Spleen (tissue), 7 donors: ENCODE data around the gene JSRP1.

Source experiments
- CTCF ChIP-seq, 11 experiments: fragments of 200-600 bp in 7 of 11; fragments of 450-650 bp in 4 of 11; sonication (generic) in 4 of 11; IDR thresholded peaks in 8 of 11; conservative IDR thresholded peaks in 3 of 11; 1 replicate in 7 of 11; 2 replicates in 4 of 11; pipeline versions ENCODE4 v1.4.0 to v1.8.0; 2016 to 2021; ENCODE audit warnings: antibody characterized with exemption in 11 of 11, inconsistent platforms in 4 of 11, mild to moderate bottlenecking in 1 of 11
- POLR2A ChIP-seq, 3 donors: fragments of 450-650 bp; IDR thresholded peaks; one replicate each; pipeline ENCODE4 v1.5.1; 2017; ENCODE audit warnings: antibody characterized with exemption in 3 of 3, mild to moderate bottlenecking in 1 of 3
- donor health status: DM: no; HTN: no; CAD: no; lungs with moderate emphysema.
- donor health status: DM: no; HTN: no; CAD: no.
- donor health status: DM: no; HTN: no; CAD: no.

GRCh38 chr19:2302319-2303210 lies 46.3 kb upstream of the JSRP1 start:
- TF ChIP-seq CTCF (IDR thresholded peaks at IDR 0.05 in 8 of 11, conservative IDR thresholded peaks at IDR 0.05 in 3 of 11) (no peak), POLR2A (IDR thresholded peaks at IDR 0.05) (no peak)
